GM12878 (cell line): ENCODE results near the gene RNF150. TPM values are rescaled to one million over a fixed set of nuclear protein-coding genes. Genes with fewer than 3 reads are reported as not detected.

Experiments
- ATAC-seq: fragments of 200-7000 bp; cut with Tn5 transposase; 3 replicates; pipeline ENCODE4 v1.9.1; 2020; ENCODE audit warnings: mild to moderate bottlenecking, moderate library complexity
- BruUV-seq: library from RNA; stranded (reverse); fragments of 400-500 nt; replicated peaks from 2 replicates; lab custom pipeline; 2021; lab: Mats Ljungman, UMichigan
- CTCF ChIA-PET: fragments of 300-600 bp; sonication (Branson Sonifier 250); formaldehyde crosslinking; extraction: SDS; loops from one replicate; lab custom pipeline; 2021; ENCODE audit warnings: inconsistent platforms; lab: Yijun Ruan, JAX
- POLR2A ChIA-PET: fragments of 350-600 bp; formaldehyde crosslinking; extraction: SDS; loops from one replicate; lab custom pipeline; 2021; ENCODE audit warnings: inconsistent platforms; lab: Charles Lee
- RAD21 ChIA-PET: fragments of 300-600 bp; sonication (Branson Sonifier 250); formaldehyde crosslinking; loops from one replicate; lab custom pipeline; 2023; ENCODE audit warnings: antibody characterized with exemption; ENCODE audit not compliant: unreplicated experiment; lab: Charles Lee
- SMC1A ChIA-PET: fragments of 300-600 bp; sonication (Branson Sonifier 250); formaldehyde crosslinking; loops from one replicate; lab custom pipeline; 2023; ENCODE audit not compliant: unreplicated experiment, uncharacterized antibody; lab: Charles Lee
- DNase-seq: peaks from one replicate; pipeline ENCODE4 v3.0.0-alpha.2; 2011; ENCODE audit warnings: low read depth, low spot score
- FAIRE-seq: peaks from 3 replicates; lab custom pipeline; 2011; peaks lifted over from hg19 to GRCh38; lab: Jason Lieb, UNC
- H2AFZ ChIP-seq: 2 replicates; pipeline ENCODE4 v1.6.0; 2011; ENCODE audit warnings: low read depth, low read length, control low read depth; ENCODE audit not compliant: control insufficient read depth
- H3K27ac ChIP-seq: 2 replicates; pipeline ENCODE4 v1.5.1; 2011; ENCODE audit warnings: control low read depth; ENCODE audit not compliant: control insufficient read depth, insufficient read depth
- H3K27me3 ChIP-seq, 2 experiments: replicated peaks in 1 of 2; 2 replicates each; pipeline versions ENCODE4 v1.6.0 to v1.6.1; 2011; ENCODE audit warnings: low read length in 1 of 2; ENCODE audit not compliant: control insufficient read depth in 2 of 2, insufficient read depth in 2 of 2
- H3K36me3 ChIP-seq, 2 experiments: 2 replicates each; pipeline ENCODE4 v1.5.1; 2011; ENCODE audit warnings: low read length in 1 of 2; ENCODE audit not compliant: control insufficient read depth in 2 of 2, insufficient read depth in 2 of 2
- H3K4me1 ChIP-seq: 2 replicates; pipeline ENCODE4 v1.6.1; 2011; ENCODE audit warnings: mild to moderate bottlenecking, low read length, moderate library complexity, mixed read lengths; ENCODE audit not compliant: control insufficient read depth, insufficient read depth
- H3K4me2 ChIP-seq: 2 replicates; pipeline ENCODE4 v1.6.0; 2011; ENCODE audit warnings: control low read depth; ENCODE audit not compliant: control insufficient read depth, insufficient read depth
- H3K4me3 ChIP-seq: fragments of 200-600 bp; sonication (generic); 2 replicates; pipeline ENCODE4 v1.5.1; 2016
- H3K79me2 ChIP-seq: 2 replicates; pipeline ENCODE4 v1.6.0; 2011; ENCODE audit warnings: low read length; ENCODE audit not compliant: control insufficient read depth, insufficient read depth
- H3K9ac ChIP-seq: 2 replicates; pipeline ENCODE4 v1.8.0; 2011; ENCODE audit warnings: low read length, control low read depth, mixed read lengths; ENCODE audit not compliant: control insufficient read depth, insufficient read depth
- H3K9me3 ChIP-seq: replicated peaks from 3 replicates; pipeline ENCODE4 v1.5.1; 2011; ENCODE audit warnings: mild to moderate bottlenecking, low read length; ENCODE audit not compliant: control insufficient read depth, insufficient read depth
- H4K20me1 ChIP-seq: 2 replicates; pipeline ENCODE4 v1.6.0; 2011; ENCODE audit not compliant: control insufficient read depth, insufficient read depth
- SREBF2 ChIP-seq: IDR thresholded peaks from 2 replicates; pipeline ENCODE4 v1.6.1; 2012; ENCODE audit warnings: mild to moderate bottlenecking, low read length
- SRF ChIP-seq, 2 experiments: IDR thresholded peaks; 2 replicates each; pipeline ENCODE4 v1.6.1; 2011; ENCODE audit warnings: low read depth in 2 of 2, low read length in 2 of 2, mild to moderate bottlenecking in 1 of 2, moderate library complexity in 1 of 2
- WGBS: methylation state at CpG from one replicate; pipeline ENCODE4 v1.1.6; 2016; ENCODE audit warnings: low lambda C conversion rate; ENCODE audit not compliant: insufficient replicate concordance, insufficient coverage; ENCODE audit errors: missing lambda C conversion rate; 5-methylcytosine and 5-hydroxymethylcytosine counted together
- in situ Hi-C: fragments of 300-500 bp; cut with MboI; formaldehyde crosslinking; loops from 9 replicates; pipeline ENCODE4 v1.14.3; 2018; ENCODE audit warnings: mixed read lengths
- intact Hi-C: fragments of 100-400 bp; cut with micrococcal nuclease; formaldehyde crosslinking; loops from one replicate; pipeline ENCODE4 v1.14.2; 2022; ENCODE audit not compliant: unreplicated experiment
- polyA plus RNA-seq, 11 experiments: library from polyadenylated mRNA; depleted of rRNA in 4 of 11; unstranded in 6 of 11; stranded (reverse) in 5 of 11; fragments of >200 nt; fragmentation: Nextera tagmentation in 4 of 11; fragmentation: Illumina TruSeq in 1 of 11; extraction: Ambion mirVana in 4 of 11; extraction: Trizol in 1 of 11; gene quantifications; 1 replicate in 1 of 11; 2 replicates in 10 of 11; pipeline versions ENCODE4 v1.2.1 to v1.2.3, GENCODE V29; 2011 to 2016; ENCODE audit warnings: inconsistent platforms in 2 of 11, missing spikeins in 2 of 11, low read depth in 1 of 11
- total RNA-seq, 4 experiments: library from RNA; depleted of rRNA in 3 of 4; stranded (reverse); fragments of >200 nt in 3 of 4; fragmentation: Illumina TruSeq in 1 of 4; extraction: Trizol in 1 of 4; gene quantifications; 2 replicates each; pipeline versions ENCODE4 v1.2.1 to v1.2.3, GENCODE V29; 2013 to 2021
- TF ChIP-seq, protein P1 (sequence below): fragments of 450-650 bp; formaldehyde crosslinking; IDR thresholded peaks from 2 replicates; pipeline ENCODE4 v1.4.0; 2022; ENCODE audit warnings: mild to moderate bottlenecking, moderate library complexity

Gene RNF150
- total and polyA plus RNA-seq, 10 of the 15 experiments (the other 5 are each of a cell fraction or from before 2014, with no cell fraction given), result 0.01 to 2.3 (median 0.04) TPM; not detected in 6

DNA sequence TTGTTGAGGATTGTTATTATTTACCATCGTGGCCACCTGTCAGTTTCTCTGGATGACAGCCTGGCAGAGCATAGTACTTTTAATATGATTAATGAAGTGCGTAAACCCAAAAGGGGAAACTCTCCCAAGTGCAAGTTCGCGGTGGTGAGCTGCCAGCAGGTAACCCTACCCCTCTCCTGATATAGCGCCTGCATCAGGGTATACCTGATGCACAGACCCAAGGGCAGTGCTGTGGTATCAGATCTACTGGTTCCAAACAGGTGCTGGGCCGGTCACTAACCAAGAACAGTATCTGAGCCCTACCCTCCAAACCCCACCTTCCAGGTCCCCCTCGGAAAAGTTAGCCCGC lies 1.6 kb downstream of the RNF150 start:
- Histone ChIP-seq H2AFZ (no peak overlapping the region), H3K27ac (no peak overlapping the region), H4K20me1 (no peaks in the 10 kb centered on the region), H3K4me3 (no peak overlapping the region), H3K9me3 (no peaks in the 10 kb centered on the region), H3K36me3 (no peaks in the 10 kb centered on the region), H3K9ac (no peak overlapping the region), H3K4me2 (no peak overlapping the region), H3K27me3 (peaks cover 6 to 15% of the 10 kb centered on the region in 2 experiments), H3K79me2 (no peaks in the 10 kb centered on the region), H3K4me1 (no peaks in the 10 kb centered on the region)
- TF ChIP-seq, protein P1, sequence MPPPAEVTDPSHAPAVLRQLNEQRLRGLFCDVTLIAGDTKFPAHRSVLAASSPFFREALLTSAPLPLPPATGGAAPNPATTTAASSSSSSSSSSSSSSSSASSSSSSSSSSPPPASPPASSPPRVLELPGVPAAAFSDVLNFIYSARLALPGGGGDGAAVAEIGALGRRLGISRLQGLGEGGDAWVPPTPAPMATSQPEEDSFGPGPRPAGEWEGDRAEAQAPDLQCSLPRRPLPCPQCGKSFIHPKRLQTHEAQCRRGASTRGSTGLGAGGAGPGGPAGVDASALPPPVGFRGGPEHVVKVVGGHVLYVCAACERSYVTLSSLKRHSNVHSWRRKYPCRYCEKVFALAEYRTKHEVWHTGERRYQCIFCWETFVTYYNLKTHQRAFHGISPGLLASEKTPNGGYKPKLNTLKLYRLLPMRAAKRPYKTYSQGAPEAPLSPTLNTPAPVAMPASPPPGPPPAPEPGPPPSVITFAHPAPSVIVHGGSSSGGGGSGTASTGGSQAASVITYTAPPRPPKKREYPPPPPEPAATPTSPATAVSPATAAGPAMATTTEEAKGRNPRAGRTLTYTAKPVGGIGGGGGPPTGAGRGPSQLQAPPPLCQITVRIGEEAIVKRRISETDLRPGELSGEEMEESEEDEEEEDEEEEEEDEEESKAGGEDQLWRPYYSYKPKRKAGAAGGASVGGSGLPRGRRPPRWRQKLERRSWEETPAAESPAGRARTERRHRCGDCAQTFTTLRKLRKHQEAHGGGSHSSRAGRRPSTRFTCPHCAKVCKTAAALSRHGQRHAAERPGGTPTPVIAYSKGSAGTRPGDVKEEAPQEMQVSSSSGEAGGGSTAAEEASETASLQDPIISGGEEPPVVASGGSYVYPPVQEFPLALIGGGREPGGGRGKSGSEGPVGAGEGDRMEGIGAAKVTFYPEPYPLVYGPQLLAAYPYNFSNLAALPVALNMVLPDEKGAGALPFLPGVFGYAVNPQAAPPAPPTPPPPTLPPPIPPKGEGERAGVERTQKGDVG (CRISPR knock-in tag), result no peak
- TF ChIP-seq SRF (IDR thresholded peaks at IDR 0.05; ENCODE audit: low read depth in 2 of 2, low read length in 2 of 2) (no peak), SREBF2 (no peak)
- SMC1A ChIA-PET, result no interaction called here
- ATAC-seq (no peak), DNase-seq (no peak), FAIRE-seq (no peak)
- intact Hi-C loops (loop anchor here (5.0 kb wide), 1 partner anchor 199 kb away; no protein-coding TSS in a partner anchor), in situ Hi-C loops (no loop called here)
- RAD21 ChIA-PET, result no interaction called here
- WGBS, result 18% methylated on average over 8 of the region's 8 CpGs
- CTCF ChIA-PET, result no interaction called here
- POLR2A ChIA-PET, result no interaction called here
- no TSS peak for BruUV-seq
